Sciatic nerve (tissue), 2 donors: Measurements from ENCODE around the gene ELMO1. TPM values are rescaled to one million over a fixed set of nuclear protein-coding genes. Genes with fewer than 3 reads are reported as not detected.
A peak's percentile ranks its signal among the peaks of the same experiment; 100 is the strongest.

Experiments used
- ATAC-seq: fragments of 200-7000 bp; cut with Tn5 transposase; one replicate; pipeline ENCODE4 v1.9.1; 2020; ENCODE audit warnings: mild to moderate bottlenecking, moderate library complexity
- DNase-seq: peaks from one replicate; pipeline ENCODE4 v3.0.0-alpha.2; 2020; ENCODE audit warnings: low spot score
- intact Hi-C: fragments of 100-400 bp; cut with DNase I; formaldehyde crosslinking; loops from one replicate; pipeline ENCODE4 v1.14.2; 2022
- total RNA-seq: library from RNA; stranded (reverse); fragmentation: NEBNext Ultra II Directional; extraction: Animal tissue kit (Norgen Biotek cat#: 25700); gene quantifications from one replicate; pipeline ENCODE4 v1.2.1, GENCODE V29; 2021
- donor health status: DM: no; HTN: no; CAD: no.
- donor health status: DM: no; HTN: no; CAD: no.

The ELMO1 gene
- total RNA-seq, 1 donor from 2014 or later = 151 TPM

DNA sequence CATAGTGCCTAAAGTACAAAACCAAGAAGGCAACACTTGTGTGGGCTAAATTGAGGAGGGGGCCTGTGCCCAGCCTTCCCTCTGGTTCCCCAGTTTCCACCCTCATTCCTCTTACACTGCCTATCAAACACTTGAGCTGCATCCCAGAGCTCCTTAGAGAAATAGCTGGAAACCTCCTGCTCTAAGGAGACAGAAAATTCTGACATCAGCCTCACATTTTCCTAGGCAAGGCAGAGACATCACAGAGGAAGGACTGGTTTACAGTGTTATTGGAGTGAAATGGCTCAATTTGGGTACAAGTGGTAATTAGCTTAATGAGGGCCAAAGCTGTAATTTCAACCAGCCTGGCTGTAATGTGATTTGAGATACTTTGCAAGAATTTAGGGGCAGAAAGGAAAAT is 532.0 kb downstream of the ELMO1 start:
- DNase-seq (no peak), ATAC-seq (no peak)
- intact Hi-C loops = no loop called here

DNA sequence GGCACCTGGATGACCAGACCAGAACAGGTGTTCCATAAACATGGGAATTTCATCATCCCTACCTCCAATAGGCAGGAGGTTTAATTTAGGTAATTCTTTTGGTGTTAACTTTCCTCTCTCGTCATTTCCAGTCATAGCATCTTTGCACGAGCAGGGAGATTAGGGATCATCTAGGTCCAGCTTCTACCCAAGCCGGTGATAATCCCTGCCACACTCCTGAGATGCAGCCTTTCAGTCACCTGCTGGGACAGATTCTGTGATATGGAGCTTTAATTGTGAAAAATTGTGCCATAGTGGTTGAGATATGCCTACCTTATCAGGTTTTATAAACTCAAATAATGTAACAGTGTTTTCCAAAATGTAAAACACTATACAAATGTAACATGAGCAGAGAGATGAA is 532.5 kb downstream of the ELMO1 start:
- ATAC-seq (no peak), DNase-seq (no peak)
- intact Hi-C loops = no loop called here

DNA sequence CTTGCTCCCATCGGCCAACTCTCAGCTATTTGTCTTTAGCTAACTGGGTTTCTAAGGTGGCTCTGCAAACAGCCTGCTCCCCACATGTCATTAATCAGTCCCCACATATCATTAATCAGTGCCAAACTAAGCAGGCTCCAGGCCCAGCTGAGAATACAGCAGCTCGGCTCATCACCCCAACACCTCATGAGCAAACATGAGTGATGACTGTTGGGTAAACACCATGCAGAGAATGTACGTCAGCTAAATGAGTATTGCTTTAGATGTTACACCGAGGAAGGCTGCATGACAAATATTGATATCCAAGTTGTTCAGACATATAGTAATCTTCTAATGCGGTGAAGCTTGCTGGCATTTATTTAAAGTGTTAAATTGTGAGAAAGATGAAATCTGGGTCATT is 536.9 kb downstream of the ELMO1 start:
- ATAC-seq (no peak), DNase-seq (no peak)
- intact Hi-C loops = no loop called here

DNA sequence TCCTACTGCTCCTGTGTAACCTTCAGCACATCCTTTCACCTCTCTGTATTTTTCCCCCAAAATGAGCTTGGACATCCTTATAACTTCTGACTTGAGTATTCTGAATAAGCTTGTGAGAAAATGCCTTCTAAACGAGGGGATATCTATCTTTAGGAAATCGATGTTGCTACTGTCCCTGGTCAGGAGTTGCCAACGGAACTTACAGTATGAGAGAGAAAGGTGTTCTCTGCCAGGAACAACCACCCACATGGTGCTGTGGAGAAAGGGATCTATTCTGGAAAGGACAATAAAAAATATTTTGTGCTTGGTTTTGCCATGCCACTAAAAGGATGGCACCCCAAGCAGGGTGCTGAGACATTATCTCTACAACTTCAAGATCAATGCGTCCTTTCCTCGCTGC is 537.8 kb downstream of the ELMO1 start:
- DNase-seq (no peak), ATAC-seq (no peak)
- intact Hi-C loops = no loop called here

DNA sequence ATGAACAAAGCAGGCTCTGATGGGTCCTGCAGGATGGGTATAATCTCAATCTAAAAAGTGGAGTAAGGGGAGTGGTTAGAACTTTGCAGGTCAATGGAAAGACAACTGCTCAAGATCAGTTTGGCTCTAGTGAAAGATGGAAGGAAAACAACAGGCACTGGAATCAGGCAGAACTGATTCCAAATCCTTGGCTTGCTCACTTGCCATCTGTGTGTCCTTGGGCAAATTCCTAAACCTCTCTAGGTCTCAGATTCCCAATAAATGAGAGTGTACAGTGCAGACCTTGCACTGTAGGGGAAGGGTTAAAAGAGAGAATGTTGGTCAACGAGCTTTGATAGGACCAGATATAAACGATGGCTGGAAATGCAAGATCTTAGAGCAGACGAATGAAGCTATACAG is 538.3 kb downstream of the ELMO1 start:
- DNase-seq = no peak
- ATAC-seq = no peak
- intact Hi-C loops = no loop called here

DNA sequence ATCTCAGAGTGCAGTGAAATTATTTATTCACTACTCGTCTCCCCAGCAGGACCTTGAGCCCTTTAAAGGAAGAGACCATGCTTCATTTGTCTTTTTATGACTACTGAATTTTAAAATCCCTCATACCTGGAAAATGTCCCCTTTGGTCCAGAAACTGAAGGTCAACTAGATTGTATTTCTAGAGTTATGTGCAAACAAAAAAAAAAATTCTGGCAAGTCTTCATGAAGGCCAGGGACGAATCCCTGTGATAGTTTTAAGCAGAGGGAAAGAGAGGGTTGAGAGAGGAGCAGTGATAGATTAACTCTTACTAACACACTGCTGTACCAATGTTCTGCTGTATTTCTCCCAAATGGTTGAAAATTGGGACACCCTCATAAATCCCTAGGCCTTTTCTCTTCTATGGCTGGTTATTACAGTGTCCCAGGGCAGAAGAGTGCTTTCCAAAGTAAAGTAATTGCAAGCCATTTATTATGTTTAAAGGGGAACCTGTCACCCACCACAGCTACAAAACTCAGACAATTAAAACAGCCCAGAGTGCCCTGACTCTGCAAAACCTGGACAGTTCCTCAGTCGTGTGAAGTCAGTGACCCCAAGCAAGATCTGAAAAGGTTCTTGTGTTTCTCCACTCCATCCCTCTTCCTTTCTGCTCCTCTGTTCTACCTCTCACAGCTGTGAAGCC is 541.6 kb downstream of the ELMO1 start:
- ATAC-seq (no peak), DNase-seq (no peak)
- intact Hi-C loops = no loop called here

DNA sequence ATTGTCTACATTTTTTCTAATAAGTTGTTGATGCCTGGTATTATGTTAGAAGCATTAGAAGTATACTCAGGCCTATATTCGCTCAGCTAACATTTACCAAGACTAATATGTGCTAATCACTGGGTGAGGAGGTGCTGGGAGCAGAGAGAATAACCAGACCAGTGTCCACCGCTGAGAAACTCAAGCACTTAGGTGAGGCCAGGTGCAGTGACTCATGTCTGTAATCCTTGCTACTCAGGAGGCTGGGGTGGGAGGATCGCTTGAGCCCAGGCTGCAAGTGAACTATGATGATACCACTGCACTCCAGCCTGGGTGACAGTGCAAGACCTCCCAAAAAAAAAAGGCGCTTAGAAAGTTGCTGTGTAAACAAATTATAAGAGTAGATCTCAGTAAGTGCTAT is 542.2 kb downstream of the ELMO1 start:
- intact Hi-C loops = no loop called here
- ATAC-seq (no peak), DNase-seq (no peak)

DNA sequence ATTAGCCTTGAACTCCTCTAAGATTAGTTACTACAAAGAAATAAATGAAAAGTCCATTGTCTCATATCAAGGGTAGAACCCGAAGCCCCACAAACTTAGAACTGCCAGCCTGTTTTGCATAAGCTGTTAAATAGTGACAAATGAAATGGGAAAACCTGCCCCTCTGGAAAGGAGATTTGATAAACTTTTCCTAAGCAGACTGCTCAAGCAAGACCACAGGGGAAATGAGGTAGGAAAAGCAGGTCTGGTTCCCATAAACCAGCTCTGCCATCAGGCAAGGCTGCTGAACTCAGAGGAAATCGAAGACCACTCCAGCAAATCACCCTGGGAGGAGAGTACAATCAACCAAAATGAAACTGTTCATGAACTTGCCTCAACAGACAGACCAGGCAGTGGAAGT is 542.8 kb downstream of the ELMO1 start:
- ATAC-seq = no peak

DNA sequence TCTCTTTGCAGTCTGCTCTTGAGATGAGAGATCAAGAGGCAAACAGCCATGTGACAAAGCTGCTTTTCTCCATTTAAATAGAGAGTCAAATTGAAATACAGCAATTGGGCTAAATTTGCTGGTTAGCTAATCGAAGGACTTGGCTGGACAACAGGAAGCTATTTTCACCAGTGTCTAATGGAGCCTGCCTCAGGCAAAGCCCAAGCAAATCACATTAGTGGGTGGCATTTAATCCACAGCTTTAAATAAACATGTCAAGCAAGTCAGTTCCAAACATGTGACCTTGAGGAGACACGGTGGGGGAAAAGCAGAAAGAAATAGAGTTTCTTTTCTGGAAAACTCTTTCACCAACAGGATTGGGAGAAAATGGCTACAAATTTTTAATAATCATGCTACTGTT is 543.9 kb downstream of the ELMO1 start:
- intact Hi-C loops = no loop called here
- ATAC-seq (no peak), DNase-seq (no peak)

More for the DNA sequence above, 542.8 kb downstream of the ELMO1 start:
- DNase-seq = no peak
- intact Hi-C loops = no loop called here

DNA sequence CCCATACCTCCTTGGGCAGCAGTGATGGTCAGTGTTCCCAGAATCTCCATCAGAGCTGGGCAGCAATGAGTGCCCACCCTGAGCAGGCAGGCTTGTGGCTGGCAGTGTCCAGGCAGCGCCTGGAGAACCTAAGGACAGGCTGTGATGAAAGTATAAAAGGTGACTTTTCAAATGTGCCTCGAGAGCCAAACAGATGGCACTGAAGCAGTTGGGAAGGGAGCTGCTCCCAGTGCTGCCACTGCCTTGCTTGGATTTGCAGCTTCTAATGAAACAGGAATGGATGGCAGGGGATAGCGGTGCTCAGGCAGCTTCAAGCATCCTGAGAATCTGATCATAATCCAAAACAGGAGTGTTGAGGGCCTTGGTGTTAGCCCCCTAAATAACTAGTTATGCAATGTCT is 544.6 kb downstream of the ELMO1 start:
- no peak for DNase-seq
- no peak for ATAC-seq
- intact Hi-C loops = no loop called here

DNA sequence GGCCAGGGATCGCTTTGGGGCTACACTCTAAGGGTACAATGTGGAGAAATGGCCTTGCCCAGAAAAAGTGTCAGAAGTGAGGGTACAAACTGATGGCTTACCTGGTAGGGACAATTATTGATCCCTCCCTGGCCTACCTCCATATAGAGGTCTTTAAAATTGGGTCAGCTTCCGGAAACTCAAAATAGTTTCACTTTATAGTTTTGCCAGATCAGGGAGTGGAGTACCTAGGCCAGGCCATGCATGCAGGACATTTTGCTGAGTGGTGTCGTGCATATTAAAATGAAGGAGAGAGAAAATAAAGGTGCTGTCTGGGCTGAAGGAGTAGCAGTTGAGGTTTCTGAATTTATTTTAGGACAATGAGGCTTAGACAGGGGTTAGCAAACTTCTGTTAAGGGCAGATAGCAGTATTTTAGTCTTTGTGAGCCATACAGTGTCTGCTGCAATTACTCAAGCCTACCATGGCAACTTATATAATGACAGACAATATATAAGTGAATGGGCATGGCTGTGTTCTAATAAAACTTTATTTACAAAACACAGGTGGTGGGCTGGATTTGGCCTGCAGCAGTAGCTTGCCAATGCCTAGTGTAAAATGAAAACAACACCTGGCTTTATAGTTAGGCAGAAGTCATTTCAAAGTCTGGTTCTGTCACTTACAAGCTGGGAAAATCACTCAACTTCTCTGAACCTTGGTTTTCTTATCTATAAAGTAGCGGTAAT is 547.5 kb downstream of the ELMO1 start:
- ATAC-seq (no peak), DNase-seq (no peak)
- intact Hi-C loops = no loop called here

DNA sequence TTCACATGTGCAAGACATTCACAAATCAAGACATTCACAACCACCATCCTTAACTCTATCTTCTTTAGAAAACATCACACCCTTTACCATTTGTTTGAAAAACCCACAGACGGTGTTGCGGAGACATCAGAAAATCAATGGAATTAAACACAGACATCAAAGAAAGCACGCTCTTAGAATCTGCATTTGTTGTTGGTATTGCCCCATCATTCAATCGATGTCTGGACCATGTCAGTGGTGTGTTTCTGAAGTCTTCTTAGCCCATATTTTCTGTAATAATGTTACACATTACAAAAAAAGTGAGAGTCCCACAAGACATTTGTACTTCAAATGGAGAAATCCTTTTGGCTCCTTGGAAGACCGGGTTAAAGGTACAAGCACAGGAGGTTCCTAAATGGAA is 550.5 kb downstream of the ELMO1 start:
- intact Hi-C loops = no loop called here
- ATAC-seq = no peak
- no peak for DNase-seq

DNA sequence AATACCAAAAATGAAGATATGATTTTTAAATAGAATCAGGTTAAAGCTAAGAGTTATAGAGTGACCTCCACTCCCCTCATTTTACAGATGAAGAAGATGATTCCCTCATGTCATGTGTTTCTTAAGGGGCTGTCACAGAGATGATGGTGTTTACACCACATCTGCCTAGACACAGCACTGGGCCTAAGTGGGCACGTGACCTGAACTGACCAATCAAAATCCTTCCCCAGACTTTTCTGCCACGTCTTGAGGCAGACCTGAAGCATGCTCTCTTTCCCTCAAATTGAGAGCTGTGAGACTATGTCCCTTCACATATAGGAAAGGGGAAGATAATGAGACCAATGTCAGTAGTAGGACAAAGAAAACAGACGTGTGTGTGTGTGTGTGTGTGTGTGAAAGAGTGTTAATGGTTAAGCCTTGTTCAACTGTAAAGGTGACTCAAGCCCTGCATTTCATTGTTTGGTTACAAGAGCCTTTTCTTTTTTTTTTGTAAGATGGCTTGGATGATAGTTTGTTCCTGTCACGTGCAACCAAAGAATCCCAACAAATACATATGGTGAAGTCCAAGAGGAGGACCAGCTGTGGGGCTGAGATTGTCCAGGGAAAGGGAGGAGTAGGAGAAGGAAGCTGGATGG is 551.6 kb downstream of the ELMO1 start:
- DNase-seq (no peak), ATAC-seq (no peak)
- intact Hi-C loops = no loop called here

DNA sequence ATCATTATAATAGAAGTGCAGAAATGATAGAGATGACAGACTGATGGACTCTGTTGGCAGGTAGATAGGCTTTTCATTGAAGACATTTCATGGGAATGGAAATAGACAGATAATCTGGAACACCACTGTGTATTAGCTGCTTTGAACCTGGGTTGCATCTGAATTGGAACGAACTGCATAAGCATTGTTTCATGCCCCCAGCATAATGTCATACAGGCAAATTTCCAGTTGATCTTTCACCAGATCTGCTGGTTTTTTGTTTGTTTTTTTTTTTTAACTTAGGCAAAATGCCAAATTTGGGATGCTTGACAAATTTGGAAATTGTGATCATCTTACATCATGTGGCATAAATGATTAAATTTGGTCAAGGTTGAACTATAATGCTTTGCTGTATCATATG is 552.2 kb downstream of the ELMO1 start:
- intact Hi-C loops = no loop called here
- DNase-seq (no peak), ATAC-seq (no peak)

DNA sequence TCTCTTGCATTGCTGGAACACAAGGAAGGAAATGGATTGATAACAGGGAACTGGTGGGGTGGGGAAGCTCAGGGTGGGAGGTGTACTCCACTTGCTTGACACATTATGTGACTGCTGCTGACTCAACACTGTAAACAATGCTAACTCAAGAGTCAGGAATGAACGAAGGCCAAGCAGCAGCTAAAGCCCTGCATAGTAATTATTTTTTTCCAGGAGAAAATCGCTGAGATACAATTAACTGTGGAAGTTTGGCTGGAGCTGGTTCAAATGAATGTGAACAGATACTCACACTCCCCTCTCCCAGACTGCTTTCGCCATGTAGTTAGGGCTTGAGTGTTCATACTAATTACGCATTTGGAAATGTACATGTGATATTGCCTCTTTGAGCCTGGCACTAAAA is 553.5 kb downstream of the ELMO1 start:
- DNase-seq (no peak), ATAC-seq (no peak)
- intact Hi-C loops = no loop called here

DNA sequence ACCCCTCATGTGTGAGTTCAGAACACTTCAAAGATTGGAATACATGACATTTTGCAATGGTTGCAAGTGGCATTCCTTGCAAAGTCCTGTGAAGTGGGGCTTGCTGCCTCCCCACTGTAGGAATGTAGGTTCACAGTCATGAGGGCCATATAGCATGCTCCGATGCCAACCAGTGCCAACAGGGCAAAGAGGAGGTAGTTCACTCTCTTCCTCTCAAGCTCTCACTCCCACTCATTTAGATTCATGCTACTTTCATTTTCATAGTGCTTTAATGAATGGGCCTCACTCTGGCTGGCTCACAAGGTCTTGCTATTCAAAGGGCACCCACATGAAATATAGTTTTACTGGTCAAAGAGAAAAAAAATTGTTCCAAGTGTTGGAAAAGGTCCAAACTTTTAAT is 554.5 kb downstream of the ELMO1 start:
- DNase-seq (no peak), ATAC-seq (peak; percentile 18)
- intact Hi-C loops = no loop called here

DNA sequence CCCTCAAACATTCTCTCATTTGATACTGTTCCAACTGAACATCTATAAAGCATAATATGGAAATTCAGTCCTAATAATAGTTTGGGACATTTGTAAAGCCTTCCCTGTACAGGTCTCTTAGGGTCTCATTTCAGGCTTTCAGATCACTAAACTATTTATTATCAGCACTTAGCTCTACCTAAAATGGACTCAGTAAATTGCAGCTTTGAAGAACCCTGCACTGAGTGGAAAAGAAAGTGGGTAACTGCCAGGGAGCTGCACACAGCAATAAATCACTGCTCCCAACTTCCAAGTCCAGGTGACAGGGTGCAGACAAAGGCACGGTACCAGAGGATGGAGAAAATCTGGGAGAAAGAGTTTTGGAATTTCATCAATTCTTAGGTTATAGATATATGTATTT is 559.5 kb downstream of the ELMO1 start:
- ATAC-seq (no peak), DNase-seq (no peak)
- intact Hi-C loops = no loop called here

DNA sequence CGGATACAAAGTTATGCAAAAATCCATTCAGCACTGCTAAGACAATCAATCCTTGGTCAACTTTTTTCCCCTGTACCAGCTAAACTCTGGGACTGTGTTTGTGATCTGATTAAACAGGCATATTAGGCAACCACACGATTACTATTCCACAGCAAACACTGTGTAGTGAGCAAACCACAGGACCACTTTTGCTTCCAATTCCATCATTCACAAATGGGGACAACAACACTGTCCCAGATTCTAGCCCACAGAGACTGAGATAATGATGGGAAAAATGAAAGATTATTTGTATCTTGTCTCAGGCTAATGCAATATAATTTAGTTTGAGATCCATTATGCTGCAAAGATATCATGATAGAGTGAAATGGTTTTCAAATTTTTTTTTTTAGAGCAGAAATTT is 560.7 kb downstream of the ELMO1 start:
- DNase-seq = no peak
- intact Hi-C loops = no loop called here
- ATAC-seq = peak; percentile 65

DNA sequence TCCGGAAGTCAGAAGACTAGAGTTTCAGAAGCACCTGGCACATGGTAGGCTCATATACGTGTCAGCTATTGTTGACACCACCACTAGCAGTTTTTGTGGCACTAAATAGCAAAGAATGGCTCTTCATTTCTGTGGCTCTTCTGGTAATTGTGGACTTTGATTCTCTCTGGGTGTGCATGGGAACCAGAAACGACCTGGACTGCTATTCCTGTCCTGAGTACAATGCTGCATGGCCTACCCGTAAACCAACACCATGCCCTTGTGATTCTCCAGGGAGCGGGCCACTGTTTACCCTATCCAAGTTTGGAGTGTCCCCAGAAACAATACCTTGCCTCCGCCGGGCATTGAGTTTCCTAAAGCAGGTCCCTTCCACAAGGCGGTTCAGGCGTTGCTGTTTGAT is 561.4 kb downstream of the ELMO1 start:
- intact Hi-C loops = no loop called here
- no peak for DNase-seq
- no peak for ATAC-seq

DNA sequence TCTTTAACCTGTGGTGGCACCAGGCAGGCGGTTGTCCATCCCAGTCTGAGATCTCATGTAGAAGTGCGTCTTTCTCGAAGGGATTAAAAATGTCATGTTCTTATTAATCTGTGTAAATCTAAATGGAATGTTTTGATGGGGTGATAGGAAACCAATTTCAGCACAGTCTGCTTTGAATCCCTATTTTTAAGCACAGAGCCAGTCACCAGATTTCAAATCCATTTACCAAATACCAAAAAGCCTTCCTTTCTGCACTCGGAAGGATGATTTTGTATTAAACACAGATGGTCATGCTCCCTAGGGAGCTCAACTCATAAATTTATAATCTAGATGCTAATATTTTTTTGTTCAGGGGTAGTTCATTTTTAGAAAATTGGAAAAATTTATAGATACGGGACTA is 563.8 kb downstream of the ELMO1 start:
- intact Hi-C loops = no loop called here
- no peak for ATAC-seq
- no peak for DNase-seq

DNA sequence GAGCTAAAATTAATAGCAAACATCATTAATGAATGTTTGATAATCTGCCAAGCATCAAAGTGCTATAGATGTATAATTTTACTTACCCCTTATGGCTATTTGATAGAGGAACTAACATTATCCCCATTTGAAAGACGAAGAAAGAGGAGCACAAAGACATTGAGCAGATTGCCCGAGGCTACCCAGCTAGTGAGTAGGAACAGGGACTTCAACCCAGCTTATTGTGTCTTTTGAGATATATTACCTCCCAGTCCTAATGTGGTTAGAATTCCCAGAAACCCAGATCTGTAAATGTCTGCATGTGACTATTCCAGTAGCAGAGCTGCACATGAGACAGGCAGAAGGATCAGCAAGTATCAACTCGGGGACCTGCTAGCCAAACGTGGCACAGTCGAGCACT is 564.3 kb downstream of the ELMO1 start:
- intact Hi-C loops = no loop called here
- ATAC-seq (no peak), DNase-seq (no peak)
